ENCODE measurements around the gene CSTB.
A peak's percentile ranks its signal among the peaks of the same experiment; 100 is the strongest.

CSTB gene

GRCh38 chr21:43737158-43737950 is 38.8 kb downstream of the CSTB start:
- H3K36me3 ChIP-seq (ENCODE audit: insufficient read depth, low read length): no peaks in the 10 kb centered on the region
- H3K9me3 ChIP-seq (ENCODE audit: low read depth, low read length): no peaks in the 10 kb centered on the region
- no peak overlapping the region for H3K27ac ChIP-seq
- H3K4me3 ChIP-seq: no peak overlapping the region
- H3K9ac ChIP-seq (ENCODE audit: insufficient read length): no peak overlapping the region
- DNase-seq (ENCODE audit: low read depth, low spot score): no peak
- no peak for TF ChIP-seq POLR2AphosphoS5 (IDR thresholded peaks at IDR 0.05; ENCODE audit: borderline replicate concordance, low read depth, low read length)
- no peak for TF ChIP-seq FOXP2 (optimal IDR thresholded peaks at IDR 0.05; ENCODE audit: control extremely low read depth, extremely low read length, insufficient read depth)
- TF ChIP-seq EZH2 (IDR thresholded peaks at IDR 0.05): no peak

GRCh38 chr21:43736224-43736883 is 39.8 kb downstream of the CSTB start:
- TF ChIP-seq FOXP2 (optimal IDR thresholded peaks at IDR 0.05; ENCODE audit: control extremely low read depth, extremely low read length, insufficient read depth) (no peak), EZH2 (IDR thresholded peaks at IDR 0.05) (no peak), POLR2AphosphoS5 (IDR thresholded peaks at IDR 0.05; ENCODE audit: borderline replicate concordance, low read depth, low read length) (no peak)
- Histone ChIP-seq H3K36me3 (ENCODE audit: insufficient read depth, low read length) (no peaks in the 10 kb centered on the region), H3K4me3 (no peak overlapping the region), H3K9ac (ENCODE audit: insufficient read length) (no peak overlapping the region), H3K27ac (no peak overlapping the region), H3K9me3 (ENCODE audit: low read depth, low read length) (no peaks in the 10 kb centered on the region)
- DNase-seq (ENCODE audit: low read depth, low spot score): no peak

- no peak for TF ChIP-seq FOXP2 (optimal IDR thresholded peaks at IDR 0.05; ENCODE audit: control extremely low read depth, extremely low read length, insufficient read depth)
- TF ChIP-seq POLR2AphosphoS5 (IDR thresholded peaks at IDR 0.05; ENCODE audit: borderline replicate concordance, low read depth, low read length): no peak
- no peak for TF ChIP-seq EZH2 (IDR thresholded peaks at IDR 0.05)
- Histone ChIP-seq H3K9ac (ENCODE audit: insufficient read length) (no peak overlapping the region), H3K36me3 (ENCODE audit: insufficient read depth, low read length) (no peaks in the 10 kb centered on the region), H3K4me3 (no peak overlapping the region), H3K27ac (no peak overlapping the region), H3K9me3 (ENCODE audit: low read depth, low read length) (no peaks in the 10 kb centered on the region)
- no peak for DNase-seq (ENCODE audit: low read depth, low spot score)
Measured at GRCh38 chr21:43735236-43736091, 40.6 kb downstream of the CSTB start.

- no peak for TF ChIP-seq FOXP2 (optimal IDR thresholded peaks at IDR 0.05; ENCODE audit: control extremely low read depth, extremely low read length, insufficient read depth)
- no peak for TF ChIP-seq POLR2AphosphoS5 (IDR thresholded peaks at IDR 0.05; ENCODE audit: borderline replicate concordance, low read depth, low read length)
- no peak for TF ChIP-seq EZH2 (IDR thresholded peaks at IDR 0.05)
- H3K27ac ChIP-seq: no peak overlapping the region
- H3K9ac ChIP-seq (ENCODE audit: insufficient read length): no peak overlapping the region
- H3K4me3 ChIP-seq: no peak overlapping the region
- no peak for DNase-seq (ENCODE audit: low read depth, low spot score)
- no peaks in the 10 kb centered on the region for H3K9me3 ChIP-seq (ENCODE audit: low read depth, low read length)
- no peaks in the 10 kb centered on the region for H3K36me3 ChIP-seq (ENCODE audit: insufficient read depth, low read length)
Measured at GRCh38 chr21:43734928-43735229, 41.2 kb downstream of the CSTB start.

- Histone ChIP-seq H3K9me3 (ENCODE audit: low read depth, low read length) (no peaks in the 10 kb centered on the region), H3K9ac (ENCODE audit: insufficient read length) (no peak overlapping the region), H3K4me3 (no peak overlapping the region), H3K27ac (no peak overlapping the region), H3K36me3 (ENCODE audit: insufficient read depth, low read length) (no peaks in the 10 kb centered on the region)
- no peak for TF ChIP-seq FOXP2 (optimal IDR thresholded peaks at IDR 0.05; ENCODE audit: control extremely low read depth, extremely low read length, insufficient read depth)
- no peak for TF ChIP-seq EZH2 (IDR thresholded peaks at IDR 0.05)
- TF ChIP-seq POLR2AphosphoS5 (IDR thresholded peaks at IDR 0.05; ENCODE audit: borderline replicate concordance, low read depth, low read length): no peak
- no peak for DNase-seq (ENCODE audit: low read depth, low spot score)
Measured at GRCh38 chr21:43734131-43734927, 41.8 kb downstream of the CSTB start.

GRCh38 chr21:43733529-43734071 is 42.5 kb downstream of the CSTB start:
- DNase-seq (ENCODE audit: low read depth, low spot score): no peak
- Histone ChIP-seq H3K36me3 (ENCODE audit: insufficient read depth, low read length) (no peaks in the 10 kb centered on the region), H3K9ac (ENCODE audit: insufficient read length) (no peak overlapping the region), H3K4me3 (no peak overlapping the region), H3K27ac (no peak overlapping the region), H3K9me3 (ENCODE audit: low read depth, low read length) (no peaks in the 10 kb centered on the region)
- TF ChIP-seq EZH2 (IDR thresholded peaks at IDR 0.05) (no peak), POLR2AphosphoS5 (IDR thresholded peaks at IDR 0.05; ENCODE audit: borderline replicate concordance, low read depth, low read length) (no peak), FOXP2 (optimal IDR thresholded peaks at IDR 0.05; ENCODE audit: control extremely low read depth, extremely low read length, insufficient read depth) (no peak)

GRCh38 chr21:43733060-43733459 is 43.0 kb downstream of the CSTB start:
- H3K9ac ChIP-seq (ENCODE audit: insufficient read length): no peak overlapping the region
- peak overlapping the region; percentile 4; the same call in 1 of the 2 replicates for H3K27ac ChIP-seq
- H3K9me3 ChIP-seq (ENCODE audit: low read depth, low read length): no peaks in the 10 kb centered on the region
- H3K36me3 ChIP-seq (ENCODE audit: insufficient read depth, low read length): no peaks in the 10 kb centered on the region
- no peak overlapping the region for H3K4me3 ChIP-seq
- TF ChIP-seq EZH2 (IDR thresholded peaks at IDR 0.05): no peak
- no peak for TF ChIP-seq FOXP2 (optimal IDR thresholded peaks at IDR 0.05; ENCODE audit: control extremely low read depth, extremely low read length, insufficient read depth)
- no peak for TF ChIP-seq POLR2AphosphoS5 (IDR thresholded peaks at IDR 0.05; ENCODE audit: borderline replicate concordance, low read depth, low read length)
- no peak for DNase-seq (ENCODE audit: low read depth, low spot score)
